ENCODE data around the gene IRX5.

Gene IRX5
- total RNA-seq, result 0.15 to 0.17 reads per million in 2 donors

- DNase-seq, result no peak
These were observed at the start of gene IRX5 for GRCh38 chr16:54930005-54930868. Gene IRX5, plus strand, starts transcription at chr16:54930865. Its CDS starts 334 bp downstream, at chr16:54931199.

- DNase-seq, result no peak
These were observed 48.1 kb upstream of the IRX5 start for GRCh38 chr16:54882556-54882955.

- DNase-seq, result no peak
These were observed 47.3 kb upstream of the IRX5 start for GRCh38 chr16:54883358-54883757.

- DNase-seq, result no peak
These were observed 44.6 kb upstream of the IRX5 start for GRCh38 chr16:54886078-54886477.

DNA sequence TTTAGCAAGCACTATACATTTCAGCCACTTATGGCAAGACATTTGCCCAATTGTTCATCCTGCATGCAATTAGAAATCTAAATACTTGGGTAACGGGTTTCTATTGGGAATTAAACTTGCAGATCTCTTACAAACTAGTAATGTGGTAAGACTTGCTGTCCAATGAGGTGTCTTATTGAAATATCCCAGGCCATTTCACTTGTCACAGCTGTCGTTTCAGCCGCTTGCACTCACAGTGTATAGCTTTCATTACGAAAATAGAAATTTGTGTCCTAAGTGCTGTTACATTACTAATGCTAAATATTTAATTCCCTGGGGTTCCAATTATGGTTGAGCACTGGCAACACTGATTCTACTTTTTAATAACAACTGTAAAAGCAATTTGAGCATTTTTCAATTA, 40.3 kb upstream of the IRX5 start:
- no peak for DNase-seq

DNA sequence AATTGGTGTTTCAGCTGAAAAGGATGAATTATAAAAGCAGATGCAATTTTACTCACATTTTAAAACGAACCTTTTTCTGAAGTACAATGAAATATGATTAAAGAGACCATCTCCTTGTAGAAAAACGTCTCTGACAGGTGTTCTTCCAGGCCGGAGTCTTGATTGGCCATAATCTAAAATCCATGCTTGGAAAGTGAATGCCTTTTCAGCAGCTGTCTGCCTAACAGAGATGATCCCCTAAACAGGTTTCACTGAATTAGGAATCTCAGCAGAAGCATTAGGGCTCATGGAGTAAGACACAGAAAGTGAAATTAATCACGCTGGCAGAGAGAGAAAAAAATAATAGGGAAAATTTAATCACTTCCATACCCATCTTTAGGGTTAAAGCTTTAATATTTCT, 39.3 kb upstream of the IRX5 start:
- DNase-seq, result no peak

GRCh38 chr16:54892981-54893380, 37.7 kb upstream of the IRX5 start:
- no peak for DNase-seq

DNA sequence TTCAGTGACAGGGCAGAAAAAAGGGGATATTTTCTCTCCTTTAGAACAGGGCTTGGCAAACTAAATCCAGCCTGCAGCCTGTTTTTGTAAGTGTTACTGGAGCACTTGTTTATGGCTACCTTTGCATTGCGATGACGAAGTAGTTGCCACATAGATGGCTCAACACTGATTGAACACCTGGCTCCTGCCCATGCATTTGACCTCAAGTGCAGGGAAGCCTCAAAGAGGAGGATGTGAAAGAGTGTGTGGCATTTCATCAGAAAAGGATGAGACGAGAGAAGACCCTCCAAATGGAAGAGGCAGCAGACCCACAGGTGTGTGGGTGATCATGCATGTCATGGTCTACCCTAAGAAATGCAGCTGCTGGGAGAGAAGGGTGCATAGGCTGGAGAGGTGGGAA, 32.7 kb upstream of the IRX5 start:
- no peak for DNase-seq

- DNase-seq, result no peak
These were observed 29.1 kb upstream of the IRX5 start for GRCh38 chr16:54901606-54902005.

- no peak for DNase-seq
These were observed 27.6 kb upstream of the IRX5 start for GRCh38 chr16:54903047-54903446.

GRCh38 chr16:54911079-54911478, 19.6 kb upstream of the IRX5 start:
- no peak for DNase-seq

DNA sequence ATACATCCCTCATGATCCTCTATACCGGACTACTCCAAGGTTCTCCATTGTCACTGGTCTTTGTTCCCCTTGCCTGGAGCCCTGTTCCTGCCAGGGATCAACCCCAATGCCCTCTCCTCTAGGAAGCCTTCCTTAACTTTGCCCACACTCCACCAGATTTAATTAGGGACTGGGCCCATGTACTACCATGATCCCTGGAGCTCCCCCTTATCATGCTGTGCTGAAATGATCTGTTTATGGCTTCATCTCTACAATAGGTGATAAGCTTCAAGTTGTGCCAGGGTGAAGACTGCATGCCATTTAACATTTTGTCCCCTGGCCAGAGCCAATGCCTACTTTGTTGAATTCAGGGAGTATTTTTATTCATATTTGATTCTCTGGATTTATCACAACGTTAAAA, 17.9 kb upstream of the IRX5 start:
- no peak for DNase-seq

- no peak for DNase-seq
These were observed 9.3 kb upstream of the IRX5 start for GRCh38 chr16:54921206-54921824.

- DNase-seq, result no peak
These were observed 7.6 kb upstream of the IRX5 start for GRCh38 chr16:54923055-54923473.

- DNase-seq, result no peak
These were observed 6.7 kb upstream of the IRX5 start for GRCh38 chr16:54923988-54924387.

GRCh38 chr16:54926166-54926838, 4.4 kb upstream of the IRX5 start:
- no peak for DNase-seq

GRCh38 chr16:54927125-54928015, 3.3 kb upstream of the IRX5 start:
- DNase-seq, result no peak

GRCh38 chr16:54928016-54928356, 2.7 kb upstream of the IRX5 start:
- DNase-seq, result no peak

DNA sequence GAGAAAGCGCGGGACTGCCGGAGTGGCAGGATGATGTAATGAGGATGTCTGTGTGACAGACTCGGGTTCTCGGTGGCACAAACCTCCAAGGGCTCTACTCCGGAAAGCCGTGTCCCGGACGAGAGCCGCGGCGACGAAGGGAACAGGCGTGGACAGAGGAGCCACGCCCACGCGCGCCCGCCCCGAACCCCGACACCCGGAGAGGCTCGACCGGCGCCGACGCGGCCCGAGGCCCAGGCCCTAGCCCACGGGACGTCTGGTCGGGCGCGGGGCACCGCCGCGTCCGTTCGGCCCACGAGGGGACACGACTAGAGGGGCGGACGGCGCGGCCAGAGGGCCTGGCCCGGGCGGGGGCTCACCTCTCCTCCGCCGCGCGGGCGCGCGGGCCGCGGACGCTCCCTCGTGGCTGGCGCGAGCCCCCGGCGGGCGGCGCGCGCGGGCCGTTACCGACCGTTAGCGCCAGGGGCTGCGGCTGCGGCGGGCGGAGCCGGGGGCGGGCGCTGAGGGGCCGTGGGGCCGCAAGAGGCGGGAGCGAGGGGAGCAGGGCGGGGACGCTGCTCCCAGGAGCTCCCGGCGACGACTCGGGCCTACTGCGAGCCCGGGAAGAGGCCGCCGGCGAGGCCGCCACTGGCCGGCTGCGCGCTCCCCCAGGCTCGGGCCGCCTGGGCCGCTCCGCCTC, 2.1 kb upstream of the IRX5 start:
- no peak for DNase-seq

DNA sequence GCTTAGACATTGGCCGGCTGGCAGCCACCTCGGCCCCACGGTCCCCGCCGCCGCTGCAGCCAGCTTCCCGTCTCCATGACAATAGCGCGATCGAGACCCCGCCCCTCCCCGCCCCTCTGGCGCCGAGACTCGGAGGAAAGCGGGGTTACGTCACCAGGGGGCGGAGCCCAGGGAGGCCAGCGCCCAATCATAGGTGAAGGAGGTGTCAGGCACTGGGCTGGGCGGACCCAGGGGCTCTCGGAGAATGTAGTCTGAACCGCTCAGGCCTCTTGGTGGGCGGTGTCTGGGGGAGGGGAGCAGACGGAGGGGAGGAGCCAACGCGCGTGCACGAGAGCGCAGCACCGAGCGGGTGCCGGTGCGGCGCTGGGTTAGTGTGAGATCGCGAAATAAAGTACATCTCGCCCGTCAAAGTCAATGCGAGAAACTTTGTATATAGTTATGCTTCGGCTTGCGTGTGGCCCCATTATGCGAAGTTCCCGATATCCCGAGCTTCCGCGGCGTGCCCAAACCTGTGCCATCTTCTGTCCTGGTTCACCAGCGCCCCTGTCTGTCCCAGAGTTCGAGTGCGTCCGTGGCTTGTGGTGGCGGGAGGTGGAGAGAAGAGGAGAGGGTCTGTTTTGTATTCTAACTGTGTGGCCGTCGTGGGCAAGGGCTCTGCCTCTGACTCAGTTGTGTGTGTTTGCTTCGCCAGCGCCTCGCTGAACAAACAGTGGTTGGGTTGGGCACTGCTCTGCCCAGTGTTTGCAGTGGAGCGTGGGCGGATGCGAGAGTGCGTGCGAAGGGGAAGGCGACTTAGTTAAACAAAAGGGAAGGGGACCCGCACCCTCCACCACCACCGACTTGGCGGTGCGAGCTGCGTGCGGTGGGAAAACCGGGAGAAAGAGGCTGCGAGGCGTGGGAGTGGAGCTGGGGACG, 1.3 kb upstream of the IRX5 start:
- peak; percentile 72 for DNase-seq

- no peak for DNase-seq
These were observed 129 bp downstream of the IRX5 start for GRCh38 chr16:54930869-54931119.
